GM13977 (cell line): Measurements from ENCODE around the gene CCR4.
A peak's percentile ranks its signal among the peaks of the same experiment; 100 is the strongest.
"Not testable (repeated sequence)": the region's sequence is repeated elsewhere in the genome, so short reads cannot be mapped to it uniquely, and the experiment has no call there.

Source experiments
- DNase-seq: peaks from one replicate; pipeline ENCODE4 v3.0.0; 2012; ENCODE audit warnings: low spot score
- CTCF ChIP-seq: IDR thresholded peaks from 2 replicates; pipeline ENCODE4 v1.5.1; 2012; ENCODE audit warnings: mild to moderate bottlenecking, control low read depth; ENCODE audit not compliant: insufficient read depth; ENCODE audit errors: extremely low read depth, missing control alignments
- in situ Hi-C: fragments of 300-500 bp; cut with MboI; formaldehyde crosslinking; loops from one replicate; pipeline ENCODE4 v1.12.0; 2022; ENCODE audit warnings: low sequenced_read_pairs, low pct_unique_long_range_greater_than_20kb, mixed read lengths, inconsistent platforms; ENCODE audit not compliant: unreplicated experiment

Gene CCR4

GRCh38 chr3:32951410-32951811, at the start of gene CCR4:
Gene CCR4, plus strand, starts transcription at chr3:32951644. Its CDS starts 1,779 bp downstream, at chr3:32953423.
- DNase-seq: no peak
- no peak for TF ChIP-seq CTCF
- in situ Hi-C loops: loop anchor here (5.0 to 25.0 kb wide), 2 partner anchors 121 to 836 kb away; partner anchors contain the start of gene PDCD6IP

GRCh38 chr3:32902887-32903371, 48.5 kb upstream of the CCR4 start:
- DNase-seq: not testable (repeated sequence)
- peak; percentile 68 for TF ChIP-seq CTCF
- in situ Hi-C loops: loop anchor here (25.0 kb wide), 1 partner anchor 391 kb away; the partner anchor contains the start of gene CMTM6

- in situ Hi-C loops: loop anchor here (25.0 kb wide), 1 partner anchor 392 kb away; the partner anchor contains the start of gene CMTM6
- TF ChIP-seq CTCF: no peak
- no peak for DNase-seq
These were observed 47.5 kb upstream of the CCR4 start for GRCh38 chr3:32903953-32904352.

GRCh38 chr3:32909999-32910398, 41.4 kb upstream of the CCR4 start:
- no peak for TF ChIP-seq CTCF
- in situ Hi-C loops: loop anchor here (25.0 kb wide), 1 partner anchor 398 kb away; the partner anchor contains the start of gene CMTM6
- DNase-seq: no peak

- in situ Hi-C loops: loop anchor here (25.0 kb wide), 1 partner anchor 399 kb away; the partner anchor contains the start of gene CMTM6
- no peak for DNase-seq
- no peak for TF ChIP-seq CTCF
These were observed 40.5 kb upstream of the CCR4 start for GRCh38 chr3:32910954-32911353.

- no peak for DNase-seq
- in situ Hi-C loops: loop anchor here (25.0 kb wide), 1 partner anchor 400 kb away; the partner anchor contains the start of gene CMTM6
- TF ChIP-seq CTCF: no peak
These were observed 39.4 kb upstream of the CCR4 start for GRCh38 chr3:32912046-32912445.
